HG03025 (cell line): ENCODE data around the gene GPHN.
"Not testable (repeated sequence)": the region's sequence is repeated elsewhere in the genome, so short reads cannot be mapped to it uniquely, and the experiment has no call there.

Experiments
- ATAC-seq: cut with Tn5 transposase; IDR thresholded peaks from one replicate; pipeline ENCODE4 v1.9.1; 2021; ENCODE audit warnings: mild to moderate bottlenecking, moderate library complexity; ENCODE audit not compliant: unreplicated experiment, low FRiP score

The GPHN gene

GRCh38 chr14:66498311-66498710, 9.6 kb upstream of the GPHN start:
- no peak for ATAC-seq

- no peak for ATAC-seq
Observed at GRCh38 chr14:66501592-66501991, 6.4 kb upstream of the GPHN start.

GRCh38 chr14:66502836-66503235, 5.1 kb upstream of the GPHN start:
- ATAC-seq, result not testable (repeated sequence)

GRCh38 chr14:66503532-66503931, 4.4 kb upstream of the GPHN start:
- ATAC-seq, result no peak

- peak; percentile 30 for ATAC-seq
Observed at GRCh38 chr14:66507181-66507721, 696 bp upstream of the GPHN start.

GRCh38 chr14:66508547-66508845, 549 bp downstream of the GPHN start:
- no peak for ATAC-seq

GRCh38 chr14:66508846-66509621, 1.1 kb downstream of the GPHN start:
- ATAC-seq, result no peak

- no peak for ATAC-seq
Observed at GRCh38 chr14:66509874-66510273, 1.9 kb downstream of the GPHN start.

- no peak for ATAC-seq
Observed at GRCh38 chr14:66511849-66512248, 3.9 kb downstream of the GPHN start.

GRCh38 chr14:66514213-66514612, 6.3 kb downstream of the GPHN start:
- no peak for ATAC-seq

GRCh38 chr14:66530526-66530925, 22.6 kb downstream of the GPHN start:
- no peak for ATAC-seq

GRCh38 chr14:66539034-66539433, 31.1 kb downstream of the GPHN start:
- ATAC-seq, result no peak

- no peak for ATAC-seq
Observed at GRCh38 chr14:66540038-66540437, 32.1 kb downstream of the GPHN start.

GRCh38 chr14:66541627-66542026, 33.7 kb downstream of the GPHN start:
- no peak for ATAC-seq

GRCh38 chr14:66543996-66544395, 36.0 kb downstream of the GPHN start:
- ATAC-seq, result no peak

- not testable (repeated sequence) for ATAC-seq
Observed at GRCh38 chr14:66545191-66545590, 37.2 kb downstream of the GPHN start.

GRCh38 chr14:66545751-66546150, 37.8 kb downstream of the GPHN start:
- ATAC-seq, result not testable (repeated sequence)

- no peak for ATAC-seq
Observed at GRCh38 chr14:66563731-66564130, 55.8 kb downstream of the GPHN start.

- no peak for ATAC-seq
Observed at GRCh38 chr14:66568220-66568619, 60.3 kb downstream of the GPHN start.

- ATAC-seq, result no peak
Observed at GRCh38 chr14:66572826-66573225, 64.9 kb downstream of the GPHN start.

GRCh38 chr14:66575014-66575413, 67.1 kb downstream of the GPHN start:
- no peak for ATAC-seq

- no peak for ATAC-seq
Observed at GRCh38 chr14:66575939-66576338, 68.0 kb downstream of the GPHN start.
